ENCODE data around the gene PBX4.

The PBX4 gene

GRCh38 chr19:19563348-19563848 lies 55.1 kb downstream of the PBX4 start:
- TF ChIP-seq CTCF (IDR thresholded peaks at IDR 0.05; ENCODE audit: control extremely low read depth, extremely low read depth, low read depth, missing control alignments): no peak
- no peak for DNase-seq (ENCODE audit: extremely low spot score)
- POLR2A ChIA-PET: no interaction called here
- CTCF ChIA-PET: interaction anchor here (0.7 kb wide), 1 partner anchor 9 kb away, joined by 3 read pairs; no protein-coding TSS in a partner anchor

DNA sequence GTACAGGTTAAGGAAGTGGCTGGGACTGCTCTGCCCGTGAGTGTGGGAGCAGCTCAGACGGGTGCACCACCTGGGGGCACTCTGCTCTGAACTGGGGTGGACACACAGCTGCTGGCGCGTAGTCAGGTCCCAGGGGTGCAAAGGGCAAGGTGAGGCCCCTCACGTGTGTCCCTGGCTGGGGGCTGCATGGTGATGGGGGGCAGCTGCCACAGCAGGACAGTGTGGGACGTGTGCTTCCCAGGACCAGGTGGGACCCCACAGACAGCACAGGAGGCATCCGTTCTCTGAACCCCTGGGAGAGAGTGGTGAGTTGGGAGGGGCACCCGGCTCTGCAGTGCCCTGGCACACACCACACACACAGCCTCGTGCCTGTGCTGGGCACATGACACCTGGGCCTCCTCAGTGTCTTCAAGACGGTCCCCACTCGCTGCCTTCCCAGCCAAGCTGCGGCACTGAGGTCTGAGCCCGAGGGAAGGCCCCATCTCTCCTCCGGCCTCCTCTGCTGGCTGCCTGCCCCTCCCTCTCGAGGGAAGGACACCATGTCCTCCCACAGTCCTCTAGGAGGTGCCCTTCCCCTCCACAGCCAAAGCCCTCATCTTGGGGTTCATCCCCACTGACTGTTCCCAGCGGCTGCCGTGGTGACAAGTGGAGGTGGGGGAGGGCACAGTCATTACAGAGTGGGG lies 55.7 kb downstream of the PBX4 start:
- no peak for DNase-seq (ENCODE audit: extremely low spot score)
- peak; percentile 32 for TF ChIP-seq CTCF (IDR thresholded peaks at IDR 0.05; ENCODE audit: control extremely low read depth, extremely low read depth, low read depth, missing control alignments)
- POLR2A ChIA-PET: no interaction called here
- CTCF ChIA-PET: interaction anchor here (0.7 to 2.9 kb wide), 3 partner anchors 9 to 18 kb away, joined by 3 to 17 read pairs (median 3); no protein-coding TSS in a partner anchor

- DNase-seq (ENCODE audit: extremely low spot score): no peak
- ChIA-PET CTCF (interaction anchor here (1.3 to 2.9 kb wide), 2 partner anchors 9 to 19 kb away, joined by 3 to 17 read pairs; no protein-coding TSS in a partner anchor), POLR2A (no interaction called here)
- no peak for TF ChIP-seq CTCF (IDR thresholded peaks at IDR 0.05; ENCODE audit: control extremely low read depth, extremely low read depth, low read depth, missing control alignments)
Observed at GRCh38 chr19:19561946-19562664, 56.4 kb downstream of the PBX4 start.

- POLR2A ChIA-PET: no interaction called here
- no peak for TF ChIP-seq CTCF (IDR thresholded peaks at IDR 0.05; ENCODE audit: control extremely low read depth, extremely low read depth, low read depth, missing control alignments)
- no peak for DNase-seq (ENCODE audit: extremely low spot score)
- CTCF ChIA-PET: interaction anchor here (1.1 to 1.2 kb wide), 2 partner anchors 10 to 15 kb away, joined by 3 to 4 read pairs; no protein-coding TSS in a partner anchor
Observed at GRCh38 chr19:19559931-19560330, 58.6 kb downstream of the PBX4 start.

- ChIA-PET POLR2A (interaction anchor here (0.7 kb wide), 1 partner anchor 10 kb away, joined by 3 read pairs; no protein-coding TSS in a partner anchor), CTCF (interaction anchor here (0.9 to 16.5 kb wide), 5 partner anchors 9 to 85 kb away, joined by 3 to 251 read pairs (median 5); partner anchors contain the start of genes CILP2, GMIP and YJEFN3)
- DNase-seq (ENCODE audit: extremely low spot score): no peak
- no peak for TF ChIP-seq CTCF (IDR thresholded peaks at IDR 0.05; ENCODE audit: control extremely low read depth, extremely low read depth, low read depth, missing control alignments)
Observed at GRCh38 chr19:19558636-19559035, 59.9 kb downstream of the PBX4 start.

DNA sequence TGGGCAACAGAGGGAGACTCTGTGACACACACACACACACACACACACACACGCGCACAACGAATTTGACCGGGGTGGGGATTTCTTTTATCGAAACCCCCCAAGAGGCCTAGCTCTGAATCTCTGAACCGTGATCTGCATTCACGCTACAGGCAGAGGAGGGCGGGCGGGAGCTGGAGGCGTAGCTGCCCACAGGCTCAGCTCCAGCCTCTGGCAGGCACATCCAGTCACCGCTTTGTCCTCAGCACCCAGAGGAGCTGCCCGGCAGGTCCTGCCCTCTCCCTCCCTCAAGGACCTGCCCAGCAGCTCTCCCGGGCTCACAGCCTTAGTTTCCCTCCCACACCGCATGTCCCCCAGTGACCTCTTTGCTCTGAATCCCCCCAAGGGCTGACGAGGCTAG lies 60.4 kb downstream of the PBX4 start:
- DNase-seq (ENCODE audit: extremely low spot score): no peak
- no peak for TF ChIP-seq CTCF (IDR thresholded peaks at IDR 0.05; ENCODE audit: control extremely low read depth, extremely low read depth, low read depth, missing control alignments)
- ChIA-PET CTCF (interaction anchor here (0.9 to 16.5 kb wide), 6 partner anchors 9 to 86 kb away, joined by 3 to 251 read pairs (median 4); partner anchors contain the start of genes CILP2, GMIP and YJEFN3), POLR2A (interaction anchor here (0.6 to 0.7 kb wide), 2 partner anchors 11 to 62 kb away, joined by 3 to 4 read pairs; no protein-coding TSS in a partner anchor)

Data from GM10248 (cell line).